ENCODE results near the gene TNS3. TPM values are rescaled to one million over a fixed set of nuclear protein-coding genes. Genes with fewer than 3 reads are reported as not detected.
A peak's percentile ranks its signal among the peaks of the same experiment; 100 is the strongest.
"Not testable (repeated sequence)": the region's sequence is repeated elsewhere in the genome, so short reads cannot be mapped to it uniquely, and the experiment has no call there.

Gene TNS3
- total RNA-seq, 1 donor from 2014 or later = 92.9 TPM

- Histone ChIP-seq H3K79me2 (ENCODE audit: insufficient read depth, low read length) (no peaks in the 10 kb centered on the region), H2AFZ (ENCODE audit: low read depth, low read length) (no peak overlapping the region), H3K4me1 (ENCODE audit: insufficient read depth, low read length) (peaks cover 5% of the 10 kb centered on the region), H3K4me3 (ENCODE audit: insufficient read depth, low read depth, low read length) (no peak overlapping the region), H3K36me3 (ENCODE audit: insufficient read depth, low read length) (no peaks in the 10 kb centered on the region), H4K20me1 (ENCODE audit: insufficient read depth, low read length) (no peaks in the 10 kb centered on the region), H3K27me3 (ENCODE audit: insufficient read depth, low read length) (no peaks in the 10 kb centered on the region), H3K4me2 (ENCODE audit: low read length) (peak overlapping the region; percentile 43), H3K9ac (ENCODE audit: low read length) (peak overlapping the region; percentile 5), H3K27ac (ENCODE audit: low read depth, low read length) (peak overlapping the region; percentile 39), H3K9me3 (ENCODE audit: insufficient read depth, low read depth, low read length) (peaks cover 10% of the 10 kb centered on the region)
- TF ChIP-seq EZH2 (IDR thresholded peaks at IDR 0.05; ENCODE audit: insufficient read depth, low read length) (no peak), CTCF (IDR thresholded peaks at IDR 0.05; ENCODE audit: insufficient read depth, low read depth, low read length) (no peak)
- H3K27ac Mint-ChIP-seq (ENCODE audit: unreplicated experiment) = peak overlapping the region; percentile 91
- DNase-seq (ENCODE audit: low read depth) (peak; percentile 87), FAIRE-seq (no peak)
- H3K4me1 Mint-ChIP-seq (ENCODE audit: low read depth, unreplicated experiment) = peaks cover 27% of the 10 kb centered on the region
- no peaks in the 10 kb centered on the region for H3K36me3 Mint-ChIP-seq (ENCODE audit: low read depth, unreplicated experiment)
- no peaks in the 10 kb centered on the region for H3K27me3 Mint-ChIP-seq (ENCODE audit: low read depth, unreplicated experiment)
- peaks cover 9% of the 10 kb centered on the region for H3K9me3 Mint-ChIP-seq (ENCODE audit: unreplicated experiment)
- H3K4me3 Mint-ChIP-seq (ENCODE audit: unreplicated experiment) = peak overlapping the region; percentile 9
Observed at GRCh38 chr7:47591655-47592572, 10.0 kb upstream of the TNS3 start.

- Histone ChIP-seq H3K27ac (ENCODE audit: low read depth, low read length) (peak overlapping the region; percentile 39), H3K9me3 (ENCODE audit: insufficient read depth, low read depth, low read length) (peaks cover 4% of the 10 kb centered on the region), H3K36me3 (ENCODE audit: insufficient read depth, low read length) (no peaks in the 10 kb centered on the region), H3K27me3 (ENCODE audit: insufficient read depth, low read length) (no peaks in the 10 kb centered on the region), H2AFZ (ENCODE audit: low read depth, low read length) (no peak overlapping the region), H3K4me3 (ENCODE audit: insufficient read depth, low read depth, low read length) (no peak overlapping the region), H3K4me1 (ENCODE audit: insufficient read depth, low read length) (peaks cover 5% of the 10 kb centered on the region), H3K4me2 (ENCODE audit: low read length) (peak overlapping the region; percentile 43), H3K79me2 (ENCODE audit: insufficient read depth, low read length) (no peaks in the 10 kb centered on the region), H3K9ac (ENCODE audit: low read length) (peak overlapping the region; percentile 5), H4K20me1 (ENCODE audit: insufficient read depth, low read length) (no peaks in the 10 kb centered on the region)
- DNase-seq (ENCODE audit: low read depth) (no peak), FAIRE-seq (no peak)
- Mint-ChIP-seq H3K36me3 (ENCODE audit: low read depth, unreplicated experiment) (no peaks in the 10 kb centered on the region), H3K4me3 (ENCODE audit: unreplicated experiment) (no peak overlapping the region), H3K27ac (ENCODE audit: unreplicated experiment) (peak overlapping the region; percentile 91), H3K27me3 (ENCODE audit: low read depth, unreplicated experiment) (no peaks in the 10 kb centered on the region), H3K9me3 (ENCODE audit: unreplicated experiment) (peaks cover 5% of the 10 kb centered on the region), H3K4me1 (ENCODE audit: low read depth, unreplicated experiment) (peaks cover 27% of the 10 kb centered on the region)
- TF ChIP-seq EZH2 (IDR thresholded peaks at IDR 0.05; ENCODE audit: insufficient read depth, low read length) = no peak
- no peak for TF ChIP-seq CTCF (IDR thresholded peaks at IDR 0.05; ENCODE audit: insufficient read depth, low read depth, low read length)
Observed at GRCh38 chr7:47591089-47591654, 9.3 kb upstream of the TNS3 start.

GRCh38 chr7:47590215-47590614 is 8.3 kb upstream of the TNS3 start:
- H3K9ac ChIP-seq (ENCODE audit: low read length); H2AFZ ChIP-seq (ENCODE audit: low read depth, low read length); H3K27ac ChIP-seq (ENCODE audit: low read depth, low read length); H3K4me1 ChIP-seq (ENCODE audit: insufficient read depth, low read length); H3K27me3 ChIP-seq (ENCODE audit: insufficient read depth, low read length); DNase-seq (ENCODE audit: low read depth); H4K20me1 ChIP-seq (ENCODE audit: insufficient read depth, low read length); H3K36me3 Mint-ChIP-seq (ENCODE audit: low read depth, unreplicated experiment); H3K27me3 Mint-ChIP-seq (ENCODE audit: low read depth, unreplicated experiment); FAIRE-seq; H3K4me3 ChIP-seq (ENCODE audit: insufficient read depth, low read depth, low read length); H3K9me3 Mint-ChIP-seq (ENCODE audit: unreplicated experiment); H3K4me2 ChIP-seq (ENCODE audit: low read length); H3K79me2 ChIP-seq (ENCODE audit: insufficient read depth, low read length); H3K36me3 ChIP-seq (ENCODE audit: insufficient read depth, low read length); H3K9me3 ChIP-seq (ENCODE audit: insufficient read depth, low read depth, low read length): not testable (repeated sequence)
- H3K4me3 Mint-ChIP-seq (ENCODE audit: unreplicated experiment) = peak overlapping the region; percentile 28
- H3K4me1 Mint-ChIP-seq (ENCODE audit: low read depth, unreplicated experiment) = peaks cover 27% of the 10 kb centered on the region
- H3K27ac Mint-ChIP-seq (ENCODE audit: unreplicated experiment) = peak overlapping the region; percentile 80
